KOPT-K1 (cell line): ENCODE data around the gene NEDD8.

Experiments
- H3K27ac ChIP-seq: fragments of 200-600 bp; sonication (generic); 2 replicates; pipeline ENCODE4 v1.5.1; 2016; ENCODE audit warnings: antibody characterized with exemption, mild to moderate bottlenecking, low read depth, low read length; ENCODE audit not compliant: poor library complexity, severe bottlenecking
- H3K36me3 ChIP-seq: fragments of 200-600 bp; sonication (generic); 2 replicates; pipeline ENCODE4 v1.5.1; 2017; ENCODE audit warnings: antibody characterized with exemption, mild to moderate bottlenecking, low read length, moderate library complexity; ENCODE audit not compliant: insufficient read depth
- H3K9me3 ChIP-seq: fragments of 200-600 bp; sonication (generic); 2 replicates; pipeline ENCODE4 v1.5.1; 2017; ENCODE audit warnings: antibody characterized with exemption, low read length, mild to moderate bottlenecking; ENCODE audit not compliant: insufficient read depth, poor library complexity, severe bottlenecking

Gene NEDD8

GRCh38 chr14:24243336-24243836 is 11.2 kb upstream of the NEDD8 start:
- H3K9me3 ChIP-seq: no peaks in the 10 kb centered on the region
- peak overlapping the region; percentile 94 for H3K27ac ChIP-seq
- H3K36me3 ChIP-seq: peaks cover 31% of the 10 kb centered on the region

- Histone ChIP-seq H3K9me3 (no peaks in the 10 kb centered on the region), H3K27ac (peak overlapping the region; percentile 94), H3K36me3 (peaks cover 45% of the 10 kb centered on the region)
These were observed 9.8 kb upstream of the NEDD8 start for GRCh38 chr14:24241829-24242443.

- Histone ChIP-seq H3K27ac (no peak overlapping the region), H3K9me3 (no peaks in the 10 kb centered on the region), H3K36me3 (peaks cover 62% of the 10 kb centered on the region)
These were observed 8.1 kb upstream of the NEDD8 start for GRCh38 chr14:24240110-24240918.

- Histone ChIP-seq H3K27ac (no peak overlapping the region), H3K36me3 (peaks cover 73% of the 10 kb centered on the region), H3K9me3 (no peaks in the 10 kb centered on the region)
These were observed 6.4 kb upstream of the NEDD8 start for GRCh38 chr14:24238527-24239037.

- Histone ChIP-seq H3K27ac (no peak overlapping the region), H3K9me3 (no peaks in the 10 kb centered on the region), H3K36me3 (peaks cover 73% of the 10 kb centered on the region)
These were observed 6.0 kb upstream of the NEDD8 start for GRCh38 chr14:24238123-24238522.

GRCh38 chr14:24237463-24237955 is 5.3 kb upstream of the NEDD8 start:
- H3K9me3 ChIP-seq: no peaks in the 10 kb centered on the region
- H3K27ac ChIP-seq: no peak overlapping the region
- H3K36me3 ChIP-seq: peaks cover 73% of the 10 kb centered on the region

- Histone ChIP-seq H3K9me3 (no peaks in the 10 kb centered on the region), H3K36me3 (peaks cover 73% of the 10 kb centered on the region), H3K27ac (no peak overlapping the region)
These were observed 4.7 kb upstream of the NEDD8 start for GRCh38 chr14:24236689-24237462.

- Histone ChIP-seq H3K27ac (no peak overlapping the region), H3K36me3 (peaks cover 69% of the 10 kb centered on the region), H3K9me3 (no peaks in the 10 kb centered on the region)
These were observed 3.9 kb upstream of the NEDD8 start for GRCh38 chr14:24235804-24236688.

GRCh38 chr14:24234095-24235005 is 2.2 kb upstream of the NEDD8 start:
- Histone ChIP-seq H3K9me3 (no peaks in the 10 kb centered on the region), H3K36me3 (peaks cover 52% of the 10 kb centered on the region), H3K27ac (no peak overlapping the region)

- H3K36me3 ChIP-seq: peaks cover 49% of the 10 kb centered on the region
- H3K27ac ChIP-seq: peak overlapping the region; percentile 88
- no peaks in the 10 kb centered on the region for H3K9me3 ChIP-seq
These were observed 1.3 kb upstream of the NEDD8 start for GRCh38 chr14:24233538-24233866.

- no peaks in the 10 kb centered on the region for H3K9me3 ChIP-seq
- peak within 1 kb of the TSS; percentile 88 for H3K27ac ChIP-seq
- peaks cover 49% of the 10 kb centered on the region for H3K36me3 ChIP-seq
These were observed 724 bp upstream of the NEDD8 start, which contains the start of gene GMPR2 for GRCh38 chr14:24232645-24233537. TSS of gene GMPR2 (plus strand) at chr14:24232929. CDS start at chr14:24233254, 325 bp downstream.

GRCh38 chr14:24231263-24232120 is 675 bp downstream of the NEDD8 start:
- peak overlapping the region; percentile 88 for H3K27ac ChIP-seq

More at GRCh38 chr14:24231263-24232120, 675 bp downstream of the NEDD8 start:
- peaks cover 48% of the 10 kb centered on the region for H3K36me3 ChIP-seq
- H3K9me3 ChIP-seq: no peaks in the 10 kb centered on the region
